ENCODE results near the gene LENG9.

DNA sequence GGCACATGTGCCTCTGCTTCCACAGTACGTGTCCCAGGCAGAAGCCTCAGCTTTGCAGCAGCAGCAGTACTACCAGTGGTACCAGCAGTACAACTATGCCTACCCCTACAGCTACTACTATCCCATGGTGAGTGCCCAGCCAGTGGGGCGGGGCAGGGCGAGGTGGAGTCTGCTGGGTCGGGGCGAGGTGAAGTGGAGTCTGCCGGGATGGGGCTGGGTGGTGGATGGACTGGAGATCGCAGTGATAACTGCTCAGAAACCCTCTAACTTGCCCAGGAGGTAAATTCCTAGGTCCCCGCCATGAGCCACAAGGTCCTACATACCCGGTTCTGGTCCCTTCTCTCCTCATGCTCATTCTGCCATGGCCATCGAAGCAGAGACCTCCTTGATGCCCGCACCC lies 11.0 kb downstream of the LENG9 start:
- TF ChIP-seq EZH2phosphoT487 (IDR thresholded peaks at IDR 0.05; ENCODE audit: low read length) (no peak), EZH2 (optimal IDR thresholded peaks at IDR 0.05; ENCODE audit: low read depth, low read length) (no peak)

All from MM.1S (cell line).